ENCODE results near the gene C1orf94. TPM values are rescaled to one million over a fixed set of nuclear protein-coding genes. Genes with fewer than 3 reads are reported as not detected.

C1orf94 gene
- total RNA-seq, 4 donors from 2014 or later, result not detected

DNA sequence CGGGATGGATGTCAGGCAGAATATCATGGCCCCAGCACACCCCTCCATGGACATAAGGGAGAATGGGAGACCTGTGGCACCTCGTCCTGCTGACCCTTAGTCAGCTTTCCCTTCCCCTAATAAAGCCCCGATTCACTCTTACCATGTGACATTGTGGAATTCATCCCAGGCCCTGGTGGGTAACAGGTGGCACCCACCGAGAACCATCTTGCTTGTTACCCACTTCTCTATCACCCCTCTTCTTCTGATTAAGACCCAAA, 44.6 kb upstream of the C1orf94 start:
- TF ChIP-seq, protein P1, sequence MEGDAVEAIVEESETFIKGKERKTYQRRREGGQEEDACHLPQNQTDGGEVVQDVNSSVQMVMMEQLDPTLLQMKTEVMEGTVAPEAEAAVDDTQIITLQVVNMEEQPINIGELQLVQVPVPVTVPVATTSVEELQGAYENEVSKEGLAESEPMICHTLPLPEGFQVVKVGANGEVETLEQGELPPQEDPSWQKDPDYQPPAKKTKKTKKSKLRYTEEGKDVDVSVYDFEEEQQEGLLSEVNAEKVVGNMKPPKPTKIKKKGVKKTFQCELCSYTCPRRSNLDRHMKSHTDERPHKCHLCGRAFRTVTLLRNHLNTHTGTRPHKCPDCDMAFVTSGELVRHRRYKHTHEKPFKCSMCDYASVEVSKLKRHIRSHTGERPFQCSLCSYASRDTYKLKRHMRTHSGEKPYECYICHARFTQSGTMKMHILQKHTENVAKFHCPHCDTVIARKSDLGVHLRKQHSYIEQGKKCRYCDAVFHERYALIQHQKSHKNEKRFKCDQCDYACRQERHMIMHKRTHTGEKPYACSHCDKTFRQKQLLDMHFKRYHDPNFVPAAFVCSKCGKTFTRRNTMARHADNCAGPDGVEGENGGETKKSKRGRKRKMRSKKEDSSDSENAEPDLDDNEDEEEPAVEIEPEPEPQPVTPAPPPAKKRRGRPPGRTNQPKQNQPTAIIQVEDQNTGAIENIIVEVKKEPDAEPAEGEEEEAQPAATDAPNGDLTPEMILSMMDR (IDR thresholded peaks at IDR 0.05; ENCODE audit: low read depth), result no peak

DNA sequence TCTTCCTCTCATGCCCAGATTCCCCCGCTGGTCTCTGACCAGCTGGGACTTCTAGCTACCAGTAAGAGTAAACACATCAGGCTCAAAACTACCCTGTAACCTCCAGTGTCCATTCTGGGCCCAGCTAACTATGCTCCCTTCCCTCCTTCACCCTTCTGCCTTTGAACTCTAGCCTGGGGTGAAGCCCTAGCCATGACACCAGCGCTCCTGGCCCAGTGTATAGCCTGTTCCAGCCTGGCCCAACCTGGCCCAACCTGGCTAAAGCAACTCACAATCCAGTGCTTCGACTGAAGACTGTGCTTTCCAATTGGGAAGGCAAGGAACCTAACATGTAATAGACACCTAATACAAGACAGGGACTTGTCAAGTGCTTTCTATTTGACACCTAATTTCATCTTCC, 39.3 kb upstream of the C1orf94 start:
- TF ChIP-seq, protein P1 (IDR thresholded peaks at IDR 0.05; ENCODE audit: low read depth), result no peak

DNA sequence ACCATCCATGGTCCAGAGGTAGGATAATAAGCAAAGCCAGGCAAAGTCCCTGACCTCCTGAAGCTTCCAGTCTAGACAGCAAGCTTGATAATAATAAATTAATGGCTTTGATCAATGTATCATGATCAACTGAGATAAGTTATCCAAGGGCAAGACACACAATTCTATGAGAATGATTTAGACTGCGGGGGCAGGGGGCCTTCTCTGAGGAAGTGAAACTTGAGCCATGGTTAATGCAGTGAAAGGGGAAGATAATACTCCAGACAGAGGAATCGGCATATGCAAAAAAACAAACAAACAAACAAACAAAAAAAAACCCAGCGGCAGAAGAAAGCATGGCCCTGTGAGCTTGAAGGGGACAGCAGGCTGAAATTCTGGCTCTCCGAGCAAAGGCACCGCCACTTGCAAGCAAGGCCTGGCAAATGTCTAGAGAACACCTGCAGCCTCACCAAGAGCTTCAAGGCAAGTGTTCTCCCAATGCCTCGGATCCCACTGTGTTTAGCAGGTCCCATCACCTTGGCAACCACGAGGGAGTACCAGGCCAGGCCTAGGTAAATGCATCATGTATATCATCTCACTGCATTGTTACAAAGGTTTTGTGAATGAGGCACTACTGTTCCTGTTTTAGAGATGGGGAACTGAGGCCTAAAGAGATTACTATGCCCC, 36.6 kb upstream of the C1orf94 start:
- TF ChIP-seq, protein P1 (IDR thresholded peaks at IDR 0.05; ENCODE audit: low read depth), result no peak

DNA sequence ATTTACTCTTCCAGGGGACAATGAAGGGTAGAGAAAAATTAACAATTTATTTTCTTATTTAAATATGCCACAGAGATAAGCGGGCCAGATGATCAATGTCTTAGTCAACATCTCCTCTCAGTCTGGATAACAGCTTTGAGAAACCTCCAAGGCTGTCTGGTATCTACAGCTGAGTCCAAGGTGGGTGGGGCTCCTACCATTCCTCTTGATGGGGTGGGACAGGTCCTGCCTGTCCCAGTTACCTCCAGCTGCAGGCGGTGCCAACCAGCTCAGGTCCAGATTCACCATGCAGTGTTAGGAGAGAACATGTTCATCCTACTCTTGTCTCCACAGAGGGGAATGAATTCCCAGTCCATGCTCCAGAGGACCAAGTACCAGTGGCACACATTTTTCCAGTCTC, 32.7 kb upstream of the C1orf94 start:
- TF ChIP-seq, protein P1 (IDR thresholded peaks at IDR 0.05; ENCODE audit: low read depth), result no peak

- TF ChIP-seq, protein P1 (IDR thresholded peaks at IDR 0.05; ENCODE audit: low read depth), result no peak
Observed at GRCh38 chr1:34144766-34145165, 31.9 kb upstream of the C1orf94 start.

DNA sequence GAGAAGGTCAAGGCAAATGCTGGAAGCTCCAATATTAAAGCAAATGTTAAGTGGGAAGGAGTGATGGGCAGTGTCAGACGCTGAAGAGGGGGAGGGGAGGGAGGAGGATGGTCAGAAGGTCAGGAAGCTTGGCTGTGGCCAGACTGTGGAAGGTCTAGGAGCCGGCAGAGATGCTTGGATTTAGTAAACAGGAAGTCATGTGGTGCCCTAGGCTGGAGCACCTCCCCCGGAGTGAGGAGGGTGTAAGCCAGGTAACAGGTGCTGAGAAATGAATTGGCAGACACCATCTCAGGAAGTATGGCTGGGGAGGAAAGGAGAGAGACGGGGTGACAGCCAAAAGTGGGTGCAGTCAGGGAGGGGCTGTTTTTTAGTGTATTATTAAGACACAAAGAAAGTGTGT, 29.4 kb upstream of the C1orf94 start:
- TF ChIP-seq, protein P1 (IDR thresholded peaks at IDR 0.05; ENCODE audit: low read depth), result no peak

DNA sequence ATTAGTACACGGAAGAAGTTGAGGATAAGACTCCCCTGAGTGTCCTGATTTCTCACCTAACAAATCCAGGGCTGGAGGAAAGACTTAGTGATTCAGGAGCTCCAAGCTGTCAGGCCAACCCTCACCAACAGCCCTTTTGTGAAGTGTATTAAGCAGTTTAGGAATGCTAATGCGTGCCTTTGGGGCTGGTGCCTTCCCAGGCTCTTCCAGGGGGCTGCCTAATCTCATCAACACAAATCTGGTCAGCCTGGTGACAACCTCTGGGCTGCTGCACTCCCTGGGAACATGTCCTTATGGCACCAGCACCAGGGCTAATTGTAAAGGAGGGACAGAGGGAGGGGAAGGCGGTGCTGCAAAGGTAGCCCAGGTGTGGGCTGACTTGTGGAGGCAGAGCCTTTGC, 27.2 kb upstream of the C1orf94 start:
- TF ChIP-seq, protein P1 (IDR thresholded peaks at IDR 0.05; ENCODE audit: low read depth), result no peak
